HL-60/S4 treated with retinoic acid at 250 ng/mL for 4 days and 3 days (cell line): ENCODE measurements around the gene BRINP1.

ENCODE experiments used
- in situ Hi-C: fragments of 300-500 bp; cut with MboI; formaldehyde crosslinking; loops from 2 replicates; pipeline ENCODE4 v1.7.0; 2022; ENCODE audit warnings: low sequenced_read_pairs

The BRINP1 gene

GRCh38 chr9:119349351-119349825 is 19.8 kb downstream of the BRINP1 start:
- in situ Hi-C loops: no loop called here

GRCh38 chr9:119343059-119343990 is 25.9 kb downstream of the BRINP1 start:
- in situ Hi-C loops: no loop called here

- in situ Hi-C loops: no loop called here
Observed at GRCh38 chr9:119339056-119339455, 30.2 kb downstream of the BRINP1 start.

GRCh38 chr9:119337573-119337972 is 31.7 kb downstream of the BRINP1 start:
- in situ Hi-C loops: no loop called here

GRCh38 chr9:119334745-119335144 is 34.5 kb downstream of the BRINP1 start:
- in situ Hi-C loops: no loop called here

- in situ Hi-C loops: no loop called here
Observed at GRCh38 chr9:119333507-119334229, 35.6 kb downstream of the BRINP1 start.

- in situ Hi-C loops: no loop called here
Observed at GRCh38 chr9:119332522-119332921, 36.7 kb downstream of the BRINP1 start.

- in situ Hi-C loops: no loop called here
Observed at GRCh38 chr9:119322184-119322583, 47.1 kb downstream of the BRINP1 start.

GRCh38 chr9:119318371-119318770 is 50.9 kb downstream of the BRINP1 start:
- in situ Hi-C loops: no loop called here

GRCh38 chr9:119313846-119314245 is 55.4 kb downstream of the BRINP1 start:
- in situ Hi-C loops: no loop called here

- in situ Hi-C loops: no loop called here
Observed at GRCh38 chr9:119310741-119311140, 58.5 kb downstream of the BRINP1 start.

GRCh38 chr9:119307471-119307870 is 61.8 kb downstream of the BRINP1 start:
- in situ Hi-C loops: no loop called here

GRCh38 chr9:119304555-119304954 is 64.7 kb downstream of the BRINP1 start:
- in situ Hi-C loops: no loop called here

GRCh38 chr9:119302988-119303698 is 66.1 kb downstream of the BRINP1 start:
- in situ Hi-C loops: no loop called here

GRCh38 chr9:119298076-119298853 is 71.0 kb downstream of the BRINP1 start:
- in situ Hi-C loops: no loop called here

- in situ Hi-C loops: no loop called here
Observed at GRCh38 chr9:119291554-119291953, 77.7 kb downstream of the BRINP1 start.

- in situ Hi-C loops: no loop called here
Observed at GRCh38 chr9:119289740-119290433, 79.3 kb downstream of the BRINP1 start.

GRCh38 chr9:119284587-119285337 is 84.5 kb downstream of the BRINP1 start:
- in situ Hi-C loops: no loop called here

GRCh38 chr9:119284118-119284517 is 85.1 kb downstream of the BRINP1 start:
- in situ Hi-C loops: no loop called here
